ENCODE results near the gene ASPN. TPM values are rescaled to one million over a fixed set of nuclear protein-coding genes. Genes with fewer than 3 reads are reported as not detected.
A peak's percentile ranks its signal among the peaks of the same experiment; 100 is the strongest.

ASPN gene
- 10 to 100 TPM in 1 of 6 donors, 1 to 10 TPM in 3, under 1 TPM in 2; 0.51 to 16.5 (median 2.4) TPM for total RNA-seq
- 1 to 10 TPM in 1 of 2 donors, under 1 TPM in 1; 0.53 to 2.3 TPM for polyA plus RNA-seq

- Histone ChIP-seq H3K36me3 (no peaks in the 10 kb centered on the region), H3K27me3 (no peaks in the 10 kb centered on the region), H3K27ac (no peak within 1 kb of the TSS), H3K4me1 (peaks cover 0 to 4% (median 0%) of the 10 kb centered on the region in 3 donors), H3K4me3 (no peak within 1 kb of the TSS), H3K9me3 (no peaks in the 10 kb centered on the region)
- intact Hi-C loops (cut with DNase I), result no loop called here
- 82 to 85% methylated on average over 3 of the region's 3 CpGs for WGBS, 2 donors
- TF ChIP-seq CTCF (IDR thresholded peaks at IDR 0.05), result no peak
- ATAC-seq (peak in 1 of 4 donors; percentile 45), FAIRE-seq (peak; percentile 57), DNase-seq (no peak)
Measured at GRCh38 chr9:92482329-92482728, at the start of gene ASPN. TSS of gene ASPN (minus strand) at chr9:92482506.

- no peaks in the 10 kb centered on the region for H3K36me3 ChIP-seq
- no peak overlapping the region for H3K27ac ChIP-seq
- ATAC-seq (no peak), FAIRE-seq (no peak), DNase-seq (no peak)
- no peak overlapping the region for H3K4me3 ChIP-seq
- TF ChIP-seq CTCF (IDR thresholded peaks at IDR 0.05), result no peak
- H3K4me1 ChIP-seq, result peaks cover 0 to 2% (median 0%) of the 10 kb centered on the region in 3 donors
- intact Hi-C loops (cut with DNase I), result no loop called here
- H3K27me3 ChIP-seq, result no peaks in the 10 kb centered on the region
- H3K9me3 ChIP-seq, result no peaks in the 10 kb centered on the region
Measured at GRCh38 chr9:92530893-92531292, 48.6 kb upstream of the ASPN start.

GRCh38 chr9:92529124-92529523, 46.8 kb upstream of the ASPN start:
- 86 to 91% methylated on average over 3 of the region's 3 CpGs for whole genome bisulfite sequencing, 2 donors
- no peak for TF ChIP-seq CTCF (IDR thresholded peaks at IDR 0.05)
- intact Hi-C loops (cut with DNase I), result no loop called here
- Histone ChIP-seq H3K9me3 (no peaks in the 10 kb centered on the region), H3K36me3 (no peaks in the 10 kb centered on the region), H3K4me1 (no peaks in the 10 kb centered on the region), H3K4me3 (no peak overlapping the region), H3K27ac (no peak overlapping the region), H3K27me3 (no peaks in the 10 kb centered on the region)
- no peak for DNase-seq
- no peak for FAIRE-seq
- no peak for ATAC-seq

- no peak for TF ChIP-seq CTCF (IDR thresholded peaks at IDR 0.05)
- no peaks in the 10 kb centered on the region for H3K4me1 ChIP-seq
- H3K27me3 ChIP-seq, result no peaks in the 10 kb centered on the region
- 83 to 94% methylated on average over 1 of the region's 1 CpG for WGBS, 2 donors
- DNase-seq (no peak), FAIRE-seq (no peak), ATAC-seq (no peak)
- intact Hi-C loops (cut with DNase I), result no loop called here
- H3K27ac ChIP-seq, result no peak overlapping the region
- no peak overlapping the region for H3K4me3 ChIP-seq
- H3K9me3 ChIP-seq, result no peaks in the 10 kb centered on the region
- no peaks in the 10 kb centered on the region for H3K36me3 ChIP-seq
Measured at GRCh38 chr9:92528522-92528849, 46.2 kb upstream of the ASPN start.

- H3K4me3 ChIP-seq, result no peak overlapping the region
- no peak for DNase-seq
- intact Hi-C loops (cut with DNase I), result no loop called here
- 92 to 94% methylated on average over 4 of the region's 4 CpGs for WGBS, 2 donors
- H3K27me3 ChIP-seq, result no peaks in the 10 kb centered on the region
- no peak for ATAC-seq
- H3K4me1 ChIP-seq, result no peaks in the 10 kb centered on the region
- no peak overlapping the region for H3K27ac ChIP-seq
- no peak for TF ChIP-seq CTCF (IDR thresholded peaks at IDR 0.05)
- no peaks in the 10 kb centered on the region for H3K9me3 ChIP-seq
- H3K36me3 ChIP-seq, result no peaks in the 10 kb centered on the region
- no peak for FAIRE-seq
Measured at GRCh38 chr9:92527832-92528521, 45.7 kb upstream of the ASPN start.
